ENCODE measurements around the gene GLYATL1B. TPM values are rescaled to one million over a fixed set of nuclear protein-coding genes. Genes with fewer than 3 reads are reported as not detected.

GLYATL1B gene
- total RNA-seq, 1 donor from 2014 or later = not detected

GRCh38 chr11:59142530-59143507 lies 56.7 kb downstream of the GLYATL1B start, which contains the start of gene FAM111A:
FAM111A (plus strand) TSS chr11:59142856; CDS start chr11:59148873, 6,017 bp downstream.
- Histone ChIP-seq H3K27ac (no peak within 1 kb of the TSS), H3K4me1 (peaks cover 15% of the 10 kb centered on the region), H3F3A (ENCODE audit: low read depth) (peaks cover 27% of the 10 kb centered on the region), H4K20me1 (ENCODE audit: low read depth) (no peaks in the 10 kb centered on the region), H3K4me3 (peak within 1 kb of the TSS; percentile 53), H3K9me3 (ENCODE audit: low read depth) (no peaks in the 10 kb centered on the region), H3K9ac (no peak within 1 kb of the TSS), H3K79me2 (ENCODE audit: low read depth) (no peaks in the 10 kb centered on the region), H2AFZ (replicated peaks) (peak within 1 kb of the TSS; percentile 85), H3K4me2 (peak within 1 kb of the TSS; percentile 72), H3K36me3 (no peaks in the 10 kb centered on the region), H3K27me3 (peaks cover 24% of the 10 kb centered on the region)
- H3K27me3 Mint-ChIP-seq (ENCODE audit: insufficient read depth, low read depth) = peaks cover 2% of the 10 kb centered on the region
- peaks cover 4% of the 10 kb centered on the region for H3K36me3 Mint-ChIP-seq
- TF ChIP-seq, protein P1, sequence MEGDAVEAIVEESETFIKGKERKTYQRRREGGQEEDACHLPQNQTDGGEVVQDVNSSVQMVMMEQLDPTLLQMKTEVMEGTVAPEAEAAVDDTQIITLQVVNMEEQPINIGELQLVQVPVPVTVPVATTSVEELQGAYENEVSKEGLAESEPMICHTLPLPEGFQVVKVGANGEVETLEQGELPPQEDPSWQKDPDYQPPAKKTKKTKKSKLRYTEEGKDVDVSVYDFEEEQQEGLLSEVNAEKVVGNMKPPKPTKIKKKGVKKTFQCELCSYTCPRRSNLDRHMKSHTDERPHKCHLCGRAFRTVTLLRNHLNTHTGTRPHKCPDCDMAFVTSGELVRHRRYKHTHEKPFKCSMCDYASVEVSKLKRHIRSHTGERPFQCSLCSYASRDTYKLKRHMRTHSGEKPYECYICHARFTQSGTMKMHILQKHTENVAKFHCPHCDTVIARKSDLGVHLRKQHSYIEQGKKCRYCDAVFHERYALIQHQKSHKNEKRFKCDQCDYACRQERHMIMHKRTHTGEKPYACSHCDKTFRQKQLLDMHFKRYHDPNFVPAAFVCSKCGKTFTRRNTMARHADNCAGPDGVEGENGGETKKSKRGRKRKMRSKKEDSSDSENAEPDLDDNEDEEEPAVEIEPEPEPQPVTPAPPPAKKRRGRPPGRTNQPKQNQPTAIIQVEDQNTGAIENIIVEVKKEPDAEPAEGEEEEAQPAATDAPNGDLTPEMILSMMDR (IDR thresholded peaks at IDR 0.05) = peak; percentile 53
- no peak for TF ChIP-seq EZH2 (IDR thresholded peaks at IDR 0.05)
- no peak for TF ChIP-seq EZH2phosphoT487 (IDR thresholded peaks at IDR 0.05)
- H3K9me3 Mint-ChIP-seq = no peaks in the 10 kb centered on the region
- DNase-seq (ENCODE audit: low spot score) = peak; percentile 84
- H3K4me1 Mint-ChIP-seq = peaks cover 38% of the 10 kb centered on the region
- peak within 1 kb of the TSS; percentile 86 for H3K27ac Mint-ChIP-seq
- H3K4me3 Mint-ChIP-seq = peak within 1 kb of the TSS; percentile 96

DNA sequence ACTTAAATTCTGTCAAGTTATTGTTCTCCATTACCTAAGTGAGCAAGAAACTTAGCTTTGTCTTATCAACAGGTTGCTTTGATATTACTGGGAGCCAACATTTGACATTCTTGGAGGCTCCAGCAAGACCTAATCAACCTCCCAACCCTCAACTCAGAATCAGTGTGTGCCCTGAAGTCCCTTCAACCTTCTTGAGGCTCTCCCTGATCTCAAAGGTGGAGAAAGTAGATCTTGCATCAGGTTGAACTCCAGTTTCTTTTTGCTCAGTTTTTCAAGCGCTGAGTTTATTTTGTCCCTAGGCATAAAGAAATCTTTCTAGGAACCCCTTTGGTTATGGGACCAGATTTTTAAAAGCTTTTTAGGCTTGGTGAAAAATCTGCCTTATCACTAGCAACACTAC lies 58.0 kb downstream of the GLYATL1B start:
- Histone ChIP-seq H3K27me3 (peaks cover 24% of the 10 kb centered on the region), H3K36me3 (no peaks in the 10 kb centered on the region), H3K4me3 (peak overlapping the region; percentile 44), H3K27ac (no peak overlapping the region), H2AFZ (replicated peaks) (peak overlapping the region; percentile 78), H3K79me2 (ENCODE audit: low read depth) (no peaks in the 10 kb centered on the region), H3K9me3 (ENCODE audit: low read depth) (no peaks in the 10 kb centered on the region), H3K4me2 (peak overlapping the region; percentile 76), H3F3A (ENCODE audit: low read depth) (peaks cover 27% of the 10 kb centered on the region), H4K20me1 (ENCODE audit: low read depth) (no peaks in the 10 kb centered on the region), H3K9ac (no peak overlapping the region), H3K4me1 (peaks cover 15% of the 10 kb centered on the region)
- Mint-ChIP-seq H3K36me3 (peaks cover 7% of the 10 kb centered on the region), H3K27ac (no peak overlapping the region), H3K4me1 (peaks cover 30% of the 10 kb centered on the region), H3K9me3 (no peaks in the 10 kb centered on the region), H3K27me3 (ENCODE audit: insufficient read depth, low read depth) (peaks cover 2% of the 10 kb centered on the region), H3K4me3 (peak overlapping the region; percentile 96)
- TF ChIP-seq EZH2 (IDR thresholded peaks at IDR 0.05) = no peak
- no peak for TF ChIP-seq EZH2phosphoT487 (IDR thresholded peaks at IDR 0.05)
- TF ChIP-seq, protein P1 (IDR thresholded peaks at IDR 0.05) = no peak
- no peak for DNase-seq (ENCODE audit: low spot score)

Other genes starting within 250 kb of the GLYATL1B start
- 2.1 and 2.7 TPM in 2 replicates for gene GLYATL2, start 241.6 kb upstream of the GLYATL1B start, total RNA-seq (ENCODE audit: low replicate concordance)
- gene GLYATL1, start 146.8 kb upstream of the GLYATL1B start, total RNA-seq (ENCODE audit: low replicate concordance) = 9.1 and 10.9 TPM in 2 replicates
- 9.6 and 13.1 TPM in 2 replicates for gene FAM111B, start 20.9 kb downstream of the GLYATL1B start, total RNA-seq (ENCODE audit: low replicate concordance)
- 31.0 and 32.7 TPM in 2 replicates for gene FAM111A, start 56.5 kb downstream of the GLYATL1B start, total RNA-seq (ENCODE audit: low replicate concordance)
- gene DTX4, start 85.8 kb downstream of the GLYATL1B start, total RNA-seq (ENCODE audit: low replicate concordance) = 16.9 and 34.8 TPM in 2 replicates
- not detected in 2 replicates for gene MPEG1, start 126.6 kb downstream of the GLYATL1B start, total RNA-seq (ENCODE audit: low replicate concordance)

All from neural progenitor cell (in vitro differentiated cells).